GM21825 (cell line): Measurements from ENCODE around the gene TTLL10.

ENCODE experiments used
- ATAC-seq: cut with Tn5 transposase; IDR thresholded peaks from one replicate; pipeline ENCODE4 v1.9.1; 2021; ENCODE audit warnings: mild to moderate bottlenecking, moderate library complexity; ENCODE audit not compliant: unreplicated experiment

TTLL10 gene

GRCh38 chr1:1217621-1218523, 44.2 kb downstream of the TTLL10 start:
- no peak for ATAC-seq

DNA sequence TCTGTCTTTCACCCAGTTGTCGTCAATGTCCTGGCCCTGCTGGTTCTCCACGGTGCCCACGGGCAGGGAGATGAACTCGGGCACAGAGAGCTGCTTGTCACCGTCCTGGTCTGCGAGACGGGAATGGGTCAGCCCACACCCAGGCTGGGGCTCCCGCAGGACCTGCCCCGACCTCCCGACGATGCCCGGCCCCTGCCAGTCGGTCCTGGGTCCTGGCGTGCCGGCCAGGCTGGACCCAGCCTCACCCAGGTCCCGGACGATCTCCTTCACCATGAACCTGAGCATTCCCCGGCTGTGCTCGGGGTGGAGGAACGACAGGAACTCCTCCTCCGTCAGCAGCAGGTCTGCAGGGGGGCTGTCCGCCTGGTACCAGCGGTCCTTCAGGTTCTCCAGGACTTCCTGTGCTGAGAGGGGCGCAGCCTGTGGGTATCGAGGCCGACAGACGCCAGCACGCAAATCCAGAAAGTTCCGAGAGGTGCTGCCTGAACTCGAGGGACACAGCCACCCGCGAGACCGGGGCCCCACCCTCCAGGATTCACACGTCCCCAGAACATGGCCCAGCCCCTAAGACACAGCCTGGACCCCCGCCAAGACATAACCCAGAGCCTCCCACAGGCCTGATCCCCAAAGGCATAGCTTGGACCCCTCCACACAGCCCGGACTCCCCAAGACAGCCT, 45.0 kb downstream of the TTLL10 start:
- no peak for ATAC-seq

DNA sequence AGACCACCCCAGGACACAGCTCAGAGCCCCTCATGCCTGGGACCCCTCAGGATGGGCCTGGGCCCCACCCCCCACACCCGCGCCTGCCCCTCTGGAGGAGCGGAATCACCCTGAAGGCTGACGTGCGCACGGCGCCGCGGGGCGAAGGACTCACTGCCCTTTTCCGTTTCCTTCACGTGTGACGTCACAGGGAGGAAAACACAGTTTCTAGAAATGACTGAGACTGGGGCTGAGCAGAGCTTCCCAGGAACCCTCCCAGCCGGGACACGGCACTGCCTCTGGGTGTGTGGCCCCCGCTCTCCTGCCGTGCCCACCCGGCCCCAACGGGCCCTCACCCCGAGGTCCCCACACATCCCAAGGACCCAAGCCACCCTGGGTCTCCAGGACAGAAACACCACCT, 45.7 kb downstream of the TTLL10 start:
- ATAC-seq: no peak

DNA sequence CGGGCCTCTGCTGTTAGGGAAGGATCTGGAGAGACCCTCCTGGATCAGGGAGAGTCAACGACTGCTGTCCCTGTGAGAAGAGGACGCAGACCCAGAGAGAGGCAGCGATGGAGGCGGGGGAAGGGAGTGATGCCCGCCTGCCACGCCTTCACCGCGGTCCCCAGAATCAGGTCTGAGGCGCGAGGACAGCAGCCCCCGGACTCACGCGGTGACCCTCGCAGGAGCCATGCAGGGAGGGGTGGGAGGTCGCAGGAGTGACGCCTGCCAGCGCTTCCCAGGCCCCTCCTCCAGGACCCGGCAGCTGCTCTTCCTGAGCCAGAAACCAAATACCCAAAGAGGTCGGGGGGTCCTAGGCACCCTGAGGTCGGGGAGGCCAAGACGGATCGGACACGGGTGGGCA, 46.5 kb downstream of the TTLL10 start:
- no peak for ATAC-seq

- no peak for ATAC-seq
Measured at GRCh38 chr1:1221887-1222574, 48.4 kb downstream of the TTLL10 start.

DNA sequence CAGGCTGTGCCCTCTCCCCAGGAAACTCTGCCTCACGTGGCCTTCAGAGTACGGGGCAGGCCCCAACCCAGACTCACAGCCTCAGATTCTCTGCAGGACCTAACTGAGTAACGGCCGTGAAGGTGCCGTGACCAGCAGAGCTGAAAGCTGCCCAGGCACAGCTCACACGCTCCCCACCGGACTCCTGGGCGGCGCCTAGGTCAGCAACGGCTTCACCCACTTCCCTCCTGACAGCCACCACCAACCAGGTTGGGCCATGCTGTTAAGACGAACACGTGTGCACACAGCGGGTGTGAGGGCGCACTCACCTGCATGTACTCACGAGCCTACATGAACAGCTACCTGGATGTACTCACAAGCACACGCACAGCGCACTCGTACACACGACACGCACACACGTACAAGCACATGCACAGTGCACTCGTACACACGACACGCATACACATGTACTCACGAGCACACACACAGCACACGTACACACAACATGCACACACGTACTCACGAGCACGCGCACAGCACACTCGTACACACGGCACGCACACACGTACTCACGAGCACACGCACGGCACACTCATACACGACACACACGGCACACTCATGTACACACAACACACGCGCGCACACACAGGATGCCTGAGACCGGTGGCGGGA, 49.0 kb downstream of the TTLL10 start:
- no peak for ATAC-seq

GRCh38 chr1:1223321-1223720, 49.6 kb downstream of the TTLL10 start:
- ATAC-seq: no peak

DNA sequence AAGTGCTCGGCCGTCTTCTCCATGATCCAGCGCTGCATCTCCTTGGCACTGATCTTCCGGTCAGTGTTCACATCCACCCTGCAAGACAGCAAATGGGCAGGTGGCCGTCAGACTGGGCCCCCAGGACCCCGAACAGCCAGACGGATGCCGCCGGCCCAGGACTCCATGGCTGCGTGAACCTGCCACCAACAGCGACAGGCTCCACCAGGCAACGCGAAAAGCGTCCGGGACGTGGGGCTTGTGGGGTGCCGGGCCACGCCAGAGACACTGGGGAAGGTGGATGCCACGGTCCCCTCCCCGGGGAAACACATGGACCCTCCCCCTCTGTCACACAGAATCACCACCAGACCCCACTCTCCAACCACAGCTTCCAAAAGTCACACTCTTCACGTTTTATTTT, 50.2 kb downstream of the TTLL10 start:
- ATAC-seq: no peak

DNA sequence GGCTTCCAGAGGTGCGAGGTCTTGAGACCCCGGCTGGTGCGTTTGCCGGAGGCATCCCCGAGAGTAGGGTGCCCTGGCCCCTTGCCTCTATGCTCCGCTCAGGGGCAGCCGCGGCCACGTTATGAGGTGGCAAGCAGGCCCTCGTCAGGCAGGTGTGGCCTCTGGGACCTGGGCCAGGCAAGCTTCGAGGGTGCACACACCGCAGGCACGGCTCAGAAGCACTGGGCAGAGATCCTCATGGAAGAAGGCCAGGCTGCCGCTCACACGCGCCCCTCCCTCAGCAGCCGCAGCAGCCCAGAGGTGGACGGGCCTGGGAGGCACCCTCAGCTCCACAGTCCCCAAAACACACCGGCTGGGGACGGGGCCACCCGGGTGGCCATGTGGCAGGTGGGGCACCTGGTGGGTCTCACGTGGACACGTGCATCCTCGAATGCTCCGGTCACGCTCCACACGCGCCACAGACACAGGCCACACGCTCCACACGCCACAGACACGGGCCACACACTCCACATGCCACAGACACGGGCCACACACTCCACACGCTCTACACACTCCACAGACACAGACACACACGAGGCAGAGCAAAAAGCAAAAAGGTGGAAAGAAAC, 51.7 kb downstream of the TTLL10 start:
- ATAC-seq: no peak

GRCh38 chr1:1225913-1226312, 52.2 kb downstream of the TTLL10 start:
- ATAC-seq: no peak

DNA sequence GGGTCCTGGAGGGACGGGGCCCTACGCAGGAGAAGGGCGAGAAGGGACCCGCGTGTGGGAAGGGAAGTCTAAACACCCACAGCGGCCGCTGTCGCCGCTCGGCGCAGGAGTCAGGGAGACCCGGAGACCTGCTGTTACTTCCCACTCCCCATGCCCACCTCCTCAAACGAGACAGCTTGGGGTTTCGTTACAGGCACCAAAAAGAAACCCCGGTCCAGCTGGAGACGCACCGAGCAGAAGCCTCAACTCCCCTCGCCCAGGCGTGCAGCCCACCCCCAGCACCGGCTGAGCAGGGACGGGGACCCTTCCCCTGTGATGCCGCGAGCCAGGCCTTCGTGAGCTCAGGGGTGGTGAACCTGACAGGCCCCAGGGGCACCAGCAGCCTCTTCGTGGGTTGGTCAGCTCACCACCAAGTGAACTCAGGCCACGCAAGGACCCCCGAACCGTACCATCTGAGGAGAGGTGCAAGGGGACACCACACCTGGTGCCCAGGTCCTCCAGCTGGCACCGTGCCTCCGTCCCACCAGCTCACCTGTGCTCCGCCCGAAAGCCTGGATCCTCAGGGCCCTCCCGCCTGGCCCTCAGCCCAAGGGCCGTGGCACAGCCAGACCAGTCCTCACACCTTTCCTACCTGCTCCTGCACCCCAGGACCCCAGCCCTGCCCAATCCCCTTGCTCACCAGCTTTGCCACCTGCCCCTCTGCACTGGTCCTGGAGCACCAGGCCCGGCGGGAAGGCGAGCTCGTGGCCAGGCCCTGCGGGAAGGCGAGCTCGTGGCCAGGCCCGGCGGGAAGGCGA, 53.1 kb downstream of the TTLL10 start:
- no peak for ATAC-seq

DNA sequence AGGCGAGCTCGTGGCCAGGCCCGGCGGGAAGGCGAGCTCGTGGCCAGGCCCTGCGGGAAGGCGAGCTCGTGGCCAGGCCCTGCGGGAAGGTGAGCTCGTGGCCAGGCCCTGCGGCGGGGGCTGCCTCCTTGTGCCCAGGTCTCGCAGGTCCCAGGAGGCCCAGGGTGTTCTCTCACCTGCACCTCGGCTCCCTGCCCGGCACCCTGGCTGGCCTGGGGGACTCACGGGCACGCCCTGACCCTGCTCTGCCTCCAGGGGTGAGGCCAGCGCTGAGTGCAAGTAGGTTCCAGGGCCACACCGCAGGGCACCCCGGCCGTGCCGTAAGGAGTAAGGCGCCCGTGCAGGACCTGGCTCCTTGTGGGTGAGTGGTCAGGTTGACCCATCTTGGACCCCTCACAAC, 53.7 kb downstream of the TTLL10 start:
- ATAC-seq: no peak

- no peak for ATAC-seq
Measured at GRCh38 chr1:1228187-1228586, 54.5 kb downstream of the TTLL10 start.

DNA sequence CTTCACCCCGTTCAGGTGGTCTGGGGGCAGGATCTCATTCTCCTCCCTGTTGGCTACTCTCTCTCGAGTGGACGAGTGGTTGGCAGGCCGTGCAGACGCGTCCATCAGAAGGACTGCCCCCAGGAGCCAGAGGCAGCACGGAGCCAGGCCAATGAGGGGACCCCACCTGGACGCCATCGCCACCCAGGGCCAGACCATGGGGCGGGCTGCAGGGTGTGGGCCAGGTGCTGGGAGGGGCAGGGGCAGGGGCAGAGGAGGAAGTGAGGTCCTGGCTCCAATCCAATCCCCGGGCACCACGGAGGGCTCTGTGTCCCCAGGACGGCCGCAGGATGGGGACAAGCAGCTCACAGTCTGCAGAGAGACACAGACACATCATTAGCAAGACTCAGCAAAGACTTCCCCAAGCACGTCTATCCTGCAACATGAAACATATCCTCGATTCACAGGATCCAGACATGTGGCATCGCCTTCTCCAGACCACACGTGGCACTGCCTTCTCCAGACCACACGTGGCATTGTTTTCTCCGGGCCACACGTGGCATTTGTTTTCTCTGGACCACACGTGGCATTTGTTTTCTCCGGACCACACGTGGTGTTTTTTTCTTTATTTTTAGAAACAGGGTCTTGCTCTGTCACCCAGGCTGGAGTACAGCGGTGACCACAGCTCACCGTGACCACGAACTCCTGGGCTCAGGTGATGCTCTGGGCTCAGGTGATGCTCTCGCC, 55.1 kb downstream of the TTLL10 start:
- no peak for ATAC-seq

DNA sequence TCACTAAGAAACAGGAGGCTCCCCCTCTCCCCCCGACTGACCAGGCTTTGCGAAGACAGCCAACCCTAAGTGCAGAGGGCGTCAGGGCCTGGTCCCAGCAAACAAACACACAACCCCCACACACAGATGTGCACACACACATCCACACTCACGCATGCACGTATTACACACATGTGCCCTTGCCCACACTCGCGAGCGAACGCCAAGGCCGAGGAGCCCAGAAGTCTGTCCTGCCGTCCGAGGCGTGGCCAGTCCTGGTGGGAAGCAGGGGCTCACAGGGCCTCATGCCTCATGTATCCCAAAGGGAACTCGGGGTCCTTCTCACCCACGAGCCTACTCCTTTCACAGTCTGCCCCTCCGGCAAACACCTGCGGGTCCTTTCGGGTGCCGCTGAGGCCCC, 56.1 kb downstream of the TTLL10 start:
- ATAC-seq: no peak

DNA sequence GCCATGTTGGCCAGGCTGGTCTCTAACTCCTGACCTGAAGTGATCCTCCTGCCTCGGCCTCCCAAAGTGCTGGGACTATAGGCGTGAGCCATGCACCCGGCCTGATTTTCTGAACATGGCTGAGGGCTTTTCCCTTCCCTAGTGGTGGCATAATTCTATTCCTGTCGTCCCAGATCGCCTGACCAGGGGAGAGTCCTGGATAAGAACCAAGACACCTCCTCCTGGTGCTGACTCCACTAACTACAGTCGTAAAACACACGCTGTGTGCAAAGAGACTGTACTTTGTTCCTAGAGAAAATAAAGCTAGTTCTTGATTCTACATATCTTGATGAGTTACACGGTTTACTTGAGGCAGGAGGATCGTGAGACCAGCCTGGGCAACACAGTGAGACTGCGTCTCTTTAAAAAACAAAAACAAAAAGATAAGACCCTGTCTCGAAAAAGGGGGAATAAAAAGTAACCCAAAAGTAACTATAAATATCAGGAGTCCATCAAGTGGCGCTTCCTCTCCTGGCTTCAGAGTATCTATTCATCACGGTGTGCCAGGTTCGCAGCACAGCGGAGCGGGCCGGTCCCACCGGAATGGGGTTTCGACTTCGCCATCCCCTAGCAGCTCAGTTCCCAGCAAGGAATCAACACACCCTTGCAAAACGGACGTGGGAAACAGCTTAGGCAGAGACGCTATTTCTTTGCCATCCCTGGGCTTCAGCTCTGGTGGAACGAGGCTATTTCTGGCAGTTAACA, 57.1 kb downstream of the TTLL10 start:
- ATAC-seq: no peak

DNA sequence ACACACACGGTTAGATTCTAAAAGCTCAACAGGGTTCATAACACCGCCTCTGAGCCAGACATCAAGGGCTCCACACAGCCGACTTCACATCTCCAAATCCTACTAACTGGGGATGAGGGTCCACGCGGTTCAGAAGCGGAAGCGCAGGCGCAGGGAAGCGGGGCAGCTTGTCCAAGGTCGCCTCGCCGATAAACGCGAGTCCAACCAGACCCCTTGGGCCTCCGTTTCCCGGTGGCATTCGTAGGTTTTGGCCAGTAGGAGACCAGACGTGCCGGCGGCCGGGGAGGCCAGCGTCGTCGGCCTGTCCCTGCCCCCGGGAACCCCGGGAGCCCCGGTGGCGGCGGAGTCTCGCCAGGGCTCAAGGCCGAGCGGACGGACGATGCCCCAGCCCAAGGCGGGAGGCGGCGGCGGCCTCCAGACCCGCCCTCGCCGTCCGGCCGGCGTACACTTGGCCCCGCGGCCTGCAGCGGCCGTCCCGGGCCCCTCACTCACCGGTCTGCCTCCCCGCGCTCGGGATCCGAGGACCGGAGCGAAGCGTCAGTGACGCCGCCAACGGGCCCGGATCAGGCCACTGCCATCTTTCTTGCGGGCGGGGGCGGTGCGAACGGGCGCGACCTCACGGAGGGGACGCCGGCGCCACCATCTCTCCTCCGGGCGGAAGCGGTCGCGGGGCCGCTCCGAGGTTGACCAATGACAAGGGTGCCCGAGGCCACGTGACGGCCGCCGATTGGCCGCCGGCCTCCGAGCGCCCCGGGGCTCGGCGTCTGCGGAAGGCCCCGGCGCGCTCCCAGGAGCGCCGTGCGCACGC, 57.9 kb downstream of the TTLL10 start, which contains the start of gene SDF4:
TSS of gene SDF4 (minus strand) at position 602 of the 808 bp plus-strand sequence. CDS start 3,229 bp downstream, outside the sequence.
- peak; percentile 78 for ATAC-seq
